HG02970 (cell line): ENCODE measurements around the gene IFIT1B.
A peak's percentile ranks its signal among the peaks of the same experiment; 100 is the strongest.
"Not testable (repeated sequence)": the region's sequence is repeated elsewhere in the genome, so short reads cannot be mapped to it uniquely, and the experiment has no call there.

Source experiments
- ATAC-seq: cut with Tn5 transposase; IDR thresholded peaks from one replicate; pipeline ENCODE4 v1.9.1; 2021; ENCODE audit warnings: mild to moderate bottlenecking, moderate library complexity, moderate number of reproducible peaks; ENCODE audit not compliant: unreplicated experiment, low FRiP score

Gene IFIT1B

GRCh38 chr10:89347701-89348457, 30.0 kb upstream of the IFIT1B start:
- no peak for ATAC-seq

DNA sequence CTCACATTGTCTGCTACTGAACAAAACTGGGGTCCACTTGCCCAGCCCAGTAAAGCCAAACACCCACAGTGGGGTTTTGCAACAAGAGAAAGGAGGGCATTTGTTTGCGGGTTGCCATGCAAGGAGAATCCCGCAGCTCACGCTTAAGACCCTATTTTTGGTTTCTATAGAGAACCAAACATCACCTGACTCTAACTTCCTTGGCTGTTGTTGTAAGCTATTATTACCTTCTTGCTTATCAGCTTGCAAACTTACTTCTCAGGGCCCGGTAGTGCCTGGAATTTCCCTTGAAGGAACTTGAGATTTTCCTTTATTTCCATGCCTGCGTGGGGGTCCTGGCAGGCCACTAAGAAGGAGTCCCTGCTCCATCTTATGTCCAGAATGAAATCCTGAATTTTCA, 29.4 kb upstream of the IFIT1B start:
- no peak for ATAC-seq

- no peak for ATAC-seq
These were observed 28.9 kb upstream of the IFIT1B start for GRCh38 chr10:89348975-89349374.

DNA sequence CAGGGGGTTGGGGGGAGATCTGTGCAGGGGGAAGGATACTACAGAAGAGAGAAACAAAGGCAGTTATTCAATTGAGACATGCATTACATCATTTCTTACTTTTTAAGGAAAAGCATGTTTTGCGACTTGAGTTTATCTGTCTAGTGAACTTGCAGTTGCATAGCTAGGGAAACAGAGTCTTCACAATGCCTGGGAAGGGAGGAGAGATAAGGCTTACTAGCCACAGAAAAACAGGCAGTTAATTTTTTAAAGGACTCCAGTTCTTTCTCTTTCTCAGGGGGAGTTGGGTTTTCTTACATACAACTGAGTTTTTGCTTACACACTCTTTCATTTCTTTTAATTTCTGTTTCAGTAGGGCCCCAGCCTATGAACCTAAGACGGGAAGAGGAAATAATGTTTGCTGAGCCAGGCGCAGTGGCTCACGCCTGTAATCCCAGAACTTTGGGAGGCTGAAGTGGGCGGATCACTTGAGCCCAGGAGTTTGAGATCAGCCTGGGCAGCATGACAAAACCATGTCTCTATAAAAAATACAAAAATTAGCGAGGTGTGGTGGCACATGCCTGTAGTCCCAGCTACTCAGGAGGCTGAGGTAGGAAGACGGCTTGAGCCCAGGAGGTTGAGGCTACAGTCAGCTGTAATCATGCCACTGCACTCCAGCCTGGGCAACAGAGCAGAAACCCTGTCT, 27.1 kb upstream of the IFIT1B start:
- ATAC-seq = not testable (repeated sequence)

GRCh38 chr10:89351412-89351779, 26.5 kb upstream of the IFIT1B start:
- ATAC-seq = peak; percentile 54

DNA sequence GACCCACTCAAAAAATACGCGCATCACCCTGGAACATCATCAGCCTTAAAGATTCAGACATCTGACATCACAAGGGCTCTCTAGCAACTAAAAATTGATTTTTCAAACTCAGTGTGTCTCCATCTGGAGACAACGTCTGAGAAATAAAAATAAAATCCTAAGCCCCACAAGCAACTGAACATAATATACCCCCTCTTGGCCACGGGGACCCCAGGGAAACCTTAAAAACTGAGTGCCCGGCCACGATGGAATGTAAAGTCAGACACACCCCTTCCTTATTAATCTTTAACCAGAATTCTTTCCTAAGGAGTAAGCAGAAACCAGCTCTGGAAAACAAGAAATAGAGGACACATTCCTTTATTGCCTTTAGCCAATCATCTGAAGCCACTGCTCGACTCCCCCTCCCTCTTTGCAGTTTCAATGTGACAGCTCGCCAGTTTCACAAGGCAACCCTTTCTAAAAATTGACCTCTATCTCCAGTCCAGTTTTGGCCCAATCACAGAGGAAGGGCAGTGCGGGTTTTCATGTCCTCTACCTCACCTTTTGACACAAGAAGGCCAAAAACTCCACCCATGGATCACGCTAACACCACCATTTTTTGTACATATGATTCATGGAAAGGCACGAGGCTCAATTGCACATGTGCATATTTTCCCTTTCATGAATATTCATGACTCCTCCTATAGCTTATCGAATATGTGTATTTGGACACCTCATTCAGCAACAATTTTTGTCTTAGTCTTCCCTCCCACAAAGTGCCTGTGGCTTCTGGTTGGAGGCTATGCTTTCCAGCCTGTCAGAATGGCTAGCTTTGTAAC, 25.9 kb upstream of the IFIT1B start:
- peak; percentile 23 for ATAC-seq

- no peak for ATAC-seq
These were observed 25.1 kb upstream of the IFIT1B start for GRCh38 chr10:89352802-89353201.

DNA sequence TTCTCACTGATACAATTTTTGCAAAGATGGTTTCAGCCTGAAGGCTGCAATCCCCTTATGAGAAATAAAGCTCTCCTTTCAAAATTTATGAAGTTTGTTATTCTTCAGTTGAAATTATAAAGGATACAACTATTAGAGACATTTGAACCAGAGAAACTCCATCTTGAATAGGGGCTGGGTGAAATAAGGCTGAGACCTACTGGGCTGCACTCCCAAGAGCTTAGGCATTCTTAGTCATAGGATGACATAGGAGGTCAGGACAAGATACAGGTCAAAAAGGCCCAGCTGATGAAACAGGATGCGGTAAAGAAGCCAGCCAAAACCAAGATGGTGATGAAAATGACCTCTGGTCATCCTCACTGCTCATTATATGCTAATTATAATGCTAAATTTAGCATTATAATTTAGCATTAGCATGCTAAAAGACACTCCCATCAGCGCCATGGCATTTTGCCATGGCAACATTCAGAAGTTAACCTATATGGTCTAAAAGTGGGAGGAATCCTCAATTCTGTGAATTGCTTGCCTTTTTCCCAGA, 22.4 kb upstream of the IFIT1B start:
- no peak for ATAC-seq

- no peak for ATAC-seq
These were observed 20.8 kb upstream of the IFIT1B start for GRCh38 chr10:89357096-89357495.

- no peak for ATAC-seq
These were observed 19.9 kb upstream of the IFIT1B start for GRCh38 chr10:89357975-89358374.

DNA sequence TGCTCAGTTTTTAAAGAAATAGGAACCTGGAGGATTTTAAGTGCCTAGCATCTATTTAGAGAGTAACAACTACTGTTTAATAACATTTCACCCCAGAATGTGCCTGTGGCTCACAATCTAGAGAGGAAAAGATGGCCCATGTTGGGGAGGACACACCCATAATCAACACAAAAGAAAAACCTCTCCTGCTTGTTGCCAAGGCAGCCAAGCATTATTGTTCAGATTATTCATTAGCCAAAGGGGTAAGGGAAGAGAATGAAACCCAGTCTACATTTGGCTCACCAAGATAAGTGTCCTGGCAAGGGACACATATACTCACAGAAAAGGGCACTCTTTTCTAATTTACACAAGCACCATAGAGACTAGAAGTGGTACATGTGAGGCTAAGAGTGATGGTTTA, 17.7 kb upstream of the IFIT1B start:
- ATAC-seq = no peak

GRCh38 chr10:89362929-89363328, 14.9 kb upstream of the IFIT1B start:
- no peak for ATAC-seq

GRCh38 chr10:89363729-89364442, 14.0 kb upstream of the IFIT1B start:
- ATAC-seq = no peak

- no peak for ATAC-seq
These were observed 13.3 kb upstream of the IFIT1B start for GRCh38 chr10:89364531-89364930.

GRCh38 chr10:89367529-89367928, 10.3 kb upstream of the IFIT1B start:
- ATAC-seq = peak; percentile 57

DNA sequence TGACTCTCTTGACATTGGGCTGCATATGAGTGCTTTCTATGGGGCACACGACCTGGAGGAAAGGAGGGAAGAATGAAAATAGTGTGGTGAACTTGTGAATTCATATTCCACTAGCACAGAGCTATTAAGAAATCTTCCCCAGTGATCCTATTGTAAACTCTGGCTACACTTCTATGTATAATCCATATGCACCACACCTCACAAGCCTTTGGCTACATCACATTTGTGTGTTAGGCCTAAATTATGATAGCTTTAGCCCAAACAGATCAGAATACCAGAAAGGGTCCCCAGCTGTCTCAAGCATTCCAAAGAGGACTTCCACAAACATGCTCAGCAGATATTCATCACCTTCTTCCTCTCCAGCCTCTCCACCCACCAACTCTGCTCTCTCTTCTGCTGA, 9.7 kb upstream of the IFIT1B start:
- ATAC-seq = no peak

- no peak for ATAC-seq
These were observed 8.4 kb upstream of the IFIT1B start for GRCh38 chr10:89369156-89370105.

- ATAC-seq = no peak
These were observed 6.8 kb upstream of the IFIT1B start for GRCh38 chr10:89371079-89371478.

GRCh38 chr10:89371987-89372386, 5.9 kb upstream of the IFIT1B start:
- no peak for ATAC-seq
